ENCODE results near the gene GATA2.

The GATA2 gene

DNA sequence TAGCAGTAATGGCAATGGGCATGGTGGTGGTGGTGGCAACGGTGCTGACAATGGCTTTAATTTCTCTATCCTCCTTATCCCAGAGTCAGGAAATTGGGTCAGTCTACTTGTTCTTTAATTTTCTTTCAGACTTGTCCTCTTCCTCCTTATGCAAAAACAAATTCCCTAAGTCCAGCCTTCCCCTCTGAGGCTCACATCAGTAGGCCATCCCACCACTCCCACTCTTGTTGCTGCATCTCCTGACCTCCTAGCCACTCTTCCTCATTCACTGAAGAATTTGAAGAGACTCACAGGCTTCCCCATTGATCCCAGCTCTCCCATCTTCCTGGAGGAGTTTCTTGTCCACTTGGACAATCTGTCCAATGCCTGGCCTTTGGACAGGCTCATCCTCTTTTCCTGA, 46.2 kb downstream of the GATA2 start:
- no peak overlapping the region for H3K4me3 ChIP-seq (ENCODE audit: insufficient read depth, low read length, poor library complexity, severe bottlenecking)
- no peak overlapping the region for H3K27ac ChIP-seq (ENCODE audit: low read depth, low read length)
- H3K9me2 ChIP-seq (replicated peaks; ENCODE audit: insufficient read depth, low read length), result no peaks in the 10 kb centered on the region
- TF ChIP-seq EZH2phosphoT487 (conservative IDR thresholded peaks at IDR 0.05; ENCODE audit: low read length) (no peak), CTCF (IDR thresholded peaks at IDR 0.05; ENCODE audit: insufficient read depth, low read length, poor library complexity, severe bottlenecking) (no peak)
- no peaks in the 10 kb centered on the region for H3K36me3 ChIP-seq (ENCODE audit: low read length)
- H3K9me3 ChIP-seq (ENCODE audit: insufficient read depth, low read length), result no peaks in the 10 kb centered on the region
- H3K9ac ChIP-seq (ENCODE audit: low read length), result no peak overlapping the region
- H2AFZ ChIP-seq (ENCODE audit: low read depth, low read length, severe bottlenecking), result no peak overlapping the region
- H3K4me2 ChIP-seq (ENCODE audit: low read depth, low read length, poor library complexity, severe bottlenecking), result no peak overlapping the region
- H3K79me2 ChIP-seq (ENCODE audit: insufficient read depth, low read length), result no peaks in the 10 kb centered on the region
- H3F3A ChIP-seq (ENCODE audit: insufficient read depth), result no peaks in the 10 kb centered on the region
- H3K27me3 ChIP-seq (ENCODE audit: low read length), result no peaks in the 10 kb centered on the region
- H4K20me1 ChIP-seq (ENCODE audit: low read depth, low read length), result no peaks in the 10 kb centered on the region

- H3K4me3 ChIP-seq (ENCODE audit: insufficient read depth, low read length, poor library complexity, severe bottlenecking), result no peak overlapping the region
- H3K27ac ChIP-seq (ENCODE audit: low read depth, low read length), result no peak overlapping the region
- H3K9me2 ChIP-seq (replicated peaks; ENCODE audit: insufficient read depth, low read length), result no peaks in the 10 kb centered on the region
- H3K27me3 ChIP-seq (ENCODE audit: low read length), result no peaks in the 10 kb centered on the region
- no peak overlapping the region for H2AFZ ChIP-seq (ENCODE audit: low read depth, low read length, severe bottlenecking)
- H3K9me3 ChIP-seq (ENCODE audit: insufficient read depth, low read length), result no peaks in the 10 kb centered on the region
- no peak overlapping the region for H3K4me2 ChIP-seq (ENCODE audit: low read depth, low read length, poor library complexity, severe bottlenecking)
- H3K79me2 ChIP-seq (ENCODE audit: insufficient read depth, low read length), result no peaks in the 10 kb centered on the region
- TF ChIP-seq CTCF (IDR thresholded peaks at IDR 0.05; ENCODE audit: insufficient read depth, low read length, poor library complexity, severe bottlenecking) (no peak), EZH2phosphoT487 (conservative IDR thresholded peaks at IDR 0.05; ENCODE audit: low read length) (no peak)
- no peaks in the 10 kb centered on the region for H4K20me1 ChIP-seq (ENCODE audit: low read depth, low read length)
- H3K9ac ChIP-seq (ENCODE audit: low read length), result no peak overlapping the region
- no peaks in the 10 kb centered on the region for H3K36me3 ChIP-seq (ENCODE audit: low read length)
- H3F3A ChIP-seq (ENCODE audit: insufficient read depth), result no peaks in the 10 kb centered on the region
Measured at GRCh38 chr3:128445357-128445756, 47.6 kb downstream of the GATA2 start.

GRCh38 chr3:128443771-128444170, 49.2 kb downstream of the GATA2 start:
- TF ChIP-seq EZH2phosphoT487 (conservative IDR thresholded peaks at IDR 0.05; ENCODE audit: low read length) (no peak), CTCF (IDR thresholded peaks at IDR 0.05; ENCODE audit: insufficient read depth, low read length, poor library complexity, severe bottlenecking) (no peak)
- no peaks in the 10 kb centered on the region for H3K27me3 ChIP-seq (ENCODE audit: low read length)
- no peaks in the 10 kb centered on the region for H3F3A ChIP-seq (ENCODE audit: insufficient read depth)

More at GRCh38 chr3:128443771-128444170, 49.2 kb downstream of the GATA2 start:
- no peak overlapping the region for H3K27ac ChIP-seq (ENCODE audit: low read depth, low read length)
- no peaks in the 10 kb centered on the region for H4K20me1 ChIP-seq (ENCODE audit: low read depth, low read length)
- no peak overlapping the region for H3K9ac ChIP-seq (ENCODE audit: low read length)
- no peak overlapping the region for H2AFZ ChIP-seq (ENCODE audit: low read depth, low read length, severe bottlenecking)
- H3K79me2 ChIP-seq (ENCODE audit: insufficient read depth, low read length), result no peaks in the 10 kb centered on the region
- H3K36me3 ChIP-seq (ENCODE audit: low read length), result no peaks in the 10 kb centered on the region
- H3K4me2 ChIP-seq (ENCODE audit: low read depth, low read length, poor library complexity, severe bottlenecking), result no peak overlapping the region
- H3K9me2 ChIP-seq (replicated peaks; ENCODE audit: insufficient read depth, low read length), result no peaks in the 10 kb centered on the region
- H3K9me3 ChIP-seq (ENCODE audit: insufficient read depth, low read length), result no peaks in the 10 kb centered on the region
- no peak overlapping the region for H3K4me3 ChIP-seq (ENCODE audit: insufficient read depth, low read length, poor library complexity, severe bottlenecking)

All from SU-DHL-6 (cell line).